ENCODE results near the gene SERF2. TPM values are rescaled to one million over a fixed set of nuclear protein-coding genes. Genes with fewer than 3 reads are reported as not detected.
"Not testable (repeated sequence)": the region's sequence is repeated elsewhere in the genome, so short reads cannot be mapped to it uniquely, and the experiment has no call there.

SERF2 gene
- total and polyA plus RNA-seq, 4 donors: 733 to 2,327 (median 1,292) TPM

DNA sequence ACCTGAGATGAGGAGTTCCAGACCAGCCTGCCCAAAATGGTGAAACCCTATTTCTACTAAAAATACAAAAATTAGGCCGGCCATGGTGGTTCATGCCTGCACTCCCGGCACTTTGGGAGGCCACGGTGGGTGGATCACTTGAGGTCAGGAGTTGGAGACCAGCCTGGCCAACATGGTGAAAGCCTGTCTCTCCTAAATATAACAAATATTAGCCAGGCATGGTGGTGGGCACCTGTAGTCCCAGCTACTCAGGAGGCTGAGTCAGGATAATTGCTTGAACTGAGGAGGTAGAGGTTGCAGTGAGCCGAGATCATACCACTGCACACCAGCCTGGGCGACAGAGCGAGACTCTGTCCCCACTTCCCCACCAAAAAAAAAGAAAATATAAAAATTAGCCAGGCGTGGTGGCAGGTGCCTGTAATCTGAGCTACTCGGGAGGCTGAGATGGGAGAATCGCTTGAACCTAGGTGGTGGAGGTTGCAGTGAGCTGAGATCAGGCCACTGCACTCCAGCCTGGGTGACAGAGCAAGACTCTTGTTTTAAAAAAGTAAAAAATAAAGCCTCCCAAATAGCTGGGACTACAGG lies 38.7 kb downstream of the SERF2 start:
- WGBS, 2 donors: 97 to 99% methylated on average over 9 of the region's 9 CpGs
- H3K4me1 ChIP-seq (ENCODE audit: control insufficient read depth in 1 of 2, insufficient read depth in 2 of 2, low read length in 2 of 2); intact Hi-C loops (cut with DNase I); H3K36me3 ChIP-seq (ENCODE audit: control insufficient read depth in 1 of 2, insufficient read depth in 2 of 2, low read length in 1 of 2); H3K27ac ChIP-seq (ENCODE audit: low read depth in 1 of 2, low read length in 2 of 2); H3K4me3 ChIP-seq (ENCODE audit: low read length in 2 of 2); H3K27me3 ChIP-seq (ENCODE audit: control insufficient read depth in 1 of 2, insufficient read depth in 2 of 2, low read length in 1 of 2); H3K9me3 ChIP-seq (ENCODE audit: control insufficient read depth, low read length); ATAC-seq (ENCODE audit: low FRiP score): not testable (repeated sequence)
- peak in 1 of 2 donors; percentile 6 for DNase-seq

- H3K9me3 ChIP-seq (ENCODE audit: control insufficient read depth, low read length); H3K4me1 ChIP-seq (ENCODE audit: control insufficient read depth in 1 of 2, insufficient read depth in 2 of 2, low read length in 2 of 2); H3K27me3 ChIP-seq (ENCODE audit: control insufficient read depth in 1 of 2, insufficient read depth in 2 of 2, low read length in 1 of 2); H3K36me3 ChIP-seq (ENCODE audit: control insufficient read depth in 1 of 2, insufficient read depth in 2 of 2, low read length in 1 of 2); H3K27ac ChIP-seq (ENCODE audit: low read depth in 1 of 2, low read length in 2 of 2); H3K4me3 ChIP-seq (ENCODE audit: low read length in 2 of 2); intact Hi-C loops (cut with DNase I); ATAC-seq (ENCODE audit: low FRiP score): not testable (repeated sequence)
- peak in 1 of 2 donors; percentile 12 for DNase-seq
- 93 to 94% methylated on average over 14 of the region's 14 CpGs for WGBS, 2 donors
Measured at GRCh38 chr15:43831519-43832052, 39.5 kb downstream of the SERF2 start.

- ATAC-seq (ENCODE audit: low FRiP score); H3K36me3 ChIP-seq (ENCODE audit: control insufficient read depth in 1 of 2, insufficient read depth in 2 of 2, low read length in 1 of 2); H3K4me1 ChIP-seq (ENCODE audit: control insufficient read depth in 1 of 2, insufficient read depth in 2 of 2, low read length in 2 of 2); H3K9me3 ChIP-seq (ENCODE audit: control insufficient read depth, low read length); H3K27me3 ChIP-seq (ENCODE audit: control insufficient read depth in 1 of 2, insufficient read depth in 2 of 2, low read length in 1 of 2); H3K27ac ChIP-seq (ENCODE audit: low read depth in 1 of 2, low read length in 2 of 2); H3K4me3 ChIP-seq (ENCODE audit: low read length in 2 of 2); intact Hi-C loops (cut with DNase I): not testable (repeated sequence)
- peak in 1 of 2 donors; percentile 7 for DNase-seq
- 77 to 80% methylated on average over 6 of the region's 6 CpGs for WGBS, 2 donors
Measured at GRCh38 chr15:43832485-43832884, 40.4 kb downstream of the SERF2 start.

GRCh38 chr15:43845421-43845820 lies 53.3 kb downstream of the SERF2 start:
- no peak for DNase-seq

More at GRCh38 chr15:43845421-43845820, 53.3 kb downstream of the SERF2 start:
- ATAC-seq (ENCODE audit: low FRiP score): no peak
- Histone ChIP-seq H3K4me1 (ENCODE audit: control insufficient read depth in 1 of 2, insufficient read depth in 2 of 2, low read length in 2 of 2) (no peaks in the 10 kb centered on the region), H3K36me3 (ENCODE audit: control insufficient read depth in 1 of 2, insufficient read depth in 2 of 2, low read length in 1 of 2) (no peaks in the 10 kb centered on the region), H3K9me3 (ENCODE audit: control insufficient read depth, low read length) (no peaks in the 10 kb centered on the region), H3K27me3 (ENCODE audit: control insufficient read depth in 1 of 2, insufficient read depth in 2 of 2, low read length in 1 of 2) (no peaks in the 10 kb centered on the region), H3K27ac (ENCODE audit: low read depth in 1 of 2, low read length in 2 of 2) (no peak overlapping the region), H3K4me3 (ENCODE audit: low read length in 2 of 2) (no peak overlapping the region)
- intact Hi-C loops (cut with DNase I): no loop called here

Small RNA genes within 50 kb of the gene (microRNA-seq; reads per million reads assigned to microRNA genes)
- gene MIR1282: 0 reads per million in 2 donors

Other genes with a start within 250 kb of the SERF2 start
- gene PPIP5K1, start 202.1 kb upstream of the SERF2 start, total RNA-seq: 10 to 100 TPM; 40.8 to 53.7 TPM
- gene PPIP5K1, start 202.1 kb upstream of the SERF2 start, polyA plus RNA-seq: 10 to 100 TPM in 1 of 2 donors, 1 to 10 TPM in 1; 8.3 to 13.4 TPM
- gene CKMT1B, start 198.3 kb upstream of the SERF2 start, total RNA-seq: not detected
- gene CKMT1B, start 198.3 kb upstream of the SERF2 start, polyA plus RNA-seq: 10 to 100 TPM in 1 of 2 donors, under 1 TPM in 1; 0.05 to 17.4 TPM
- gene STRC, start 173.5 kb upstream of the SERF2 start, total RNA-seq: under 1 TPM; 0.45 to 0.90 TPM
- gene STRC, start 173.5 kb upstream of the SERF2 start, polyA plus RNA-seq: 1 to 10 TPM in 1 of 2 donors, not detected in 1; 1.2 TPM
- 1 to 10 TPM; 7.0 to 9.3 TPM for gene CATSPER2, start 143.5 kb upstream of the SERF2 start, total RNA-seq
- gene CATSPER2, start 143.5 kb upstream of the SERF2 start, polyA plus RNA-seq: 10 to 100 TPM in 1 of 2 donors, under 1 TPM in 1; 0.63 to 13.7 TPM
- not detected for gene CKMT1A, start 98.5 kb upstream of the SERF2 start, total RNA-seq
- 10 to 100 TPM in 1 of 2 donors, not detected in 1; 11.1 TPM for gene CKMT1A, start 98.5 kb upstream of the SERF2 start, polyA plus RNA-seq
- 100 to 1,000 TPM; 304 to 313 TPM for gene PDIA3, start 45.9 kb upstream of the SERF2 start, total RNA-seq
- gene PDIA3, start 45.9 kb upstream of the SERF2 start, polyA plus RNA-seq: 100 to 1,000 TPM; 156 to 219 TPM
- gene ELL3, start 15.4 kb upstream of the SERF2 start, total RNA-seq: 1 to 10 TPM; 2.5 to 4.5 TPM
- gene ELL3, start 15.4 kb upstream of the SERF2 start, polyA plus RNA-seq: 1 to 10 TPM; 7.8 to 7.9 TPM
- gene SERINC4, start 7.9 kb downstream of the SERF2 start, total RNA-seq: not detected
- gene SERINC4, start 7.9 kb downstream of the SERF2 start, polyA plus RNA-seq: under 1 TPM; 0.43 to 0.88 TPM
- gene HYPK, start 8.3 kb downstream of the SERF2 start, total RNA-seq: 10 to 100 TPM; 12.6 to 16.3 TPM
- gene HYPK, start 8.3 kb downstream of the SERF2 start, polyA plus RNA-seq: 10 to 100 TPM in 1 of 2 donors, 1 to 10 TPM in 1; 3.0 to 31.6 TPM
- 10 to 100 TPM; 20.1 to 20.6 TPM for gene MFAP1, start 32.4 kb downstream of the SERF2 start, total RNA-seq
- gene MFAP1, start 32.4 kb downstream of the SERF2 start, polyA plus RNA-seq: 10 to 100 TPM; 13.7 to 19.2 TPM
- gene WDR76, start 34.7 kb downstream of the SERF2 start, total RNA-seq: 1 to 10 TPM; 4.8 to 6.5 TPM
- 1 to 10 TPM; 1.9 to 3.4 TPM for gene WDR76, start 34.7 kb downstream of the SERF2 start, polyA plus RNA-seq

Measured in aorta (tissue), 5 donors.